Endothelial cell of umbilical vein (primary cell): Measurements from ENCODE around the gene NUP62CL.

Experiments used
- EZH2 ChIP-seq: IDR thresholded peaks from 2 replicates; pipeline ENCODE4 v1.6.1; 2012; ENCODE audit warnings: borderline replicate concordance, low read depth, mild to moderate bottlenecking, moderate library complexity, low read length, inconsistent platforms; ENCODE audit not compliant: severe bottlenecking
- FOS ChIP-seq: IDR thresholded peaks from 2 replicates; pipeline ENCODE4 v1.6.1; 2011; ENCODE audit warnings: mild to moderate bottlenecking, low read length, moderate library complexity, borderline replicate concordance; ENCODE audit not compliant: insufficient read depth
- JUN ChIP-seq: IDR thresholded peaks from 2 replicates; pipeline ENCODE4 v1.6.1; 2011; ENCODE audit warnings: borderline replicate concordance, low read depth; ENCODE audit not compliant: insufficient read length, insufficient read depth
- MAX ChIP-seq: IDR thresholded peaks from 2 replicates; pipeline ENCODE4 v1.6.1; 2011; ENCODE audit not compliant: insufficient read depth, insufficient read length
- POLR2A ChIP-seq: IDR thresholded peaks from 2 replicates; pipeline ENCODE4 v1.6.1; 2012; ENCODE audit warnings: low read depth, mild to moderate bottlenecking, control low read depth, low read length
- POLR2AphosphoS5 ChIP-seq: IDR thresholded peaks from 2 replicates; pipeline ENCODE4 v1.6.1; 2012; ENCODE audit warnings: low read depth, mild to moderate bottlenecking, control low read depth, low read length, moderate library complexity; ENCODE audit not compliant: insufficient read depth
- TF ChIP-seq, protein P1 (sequence below), 2 donors: IDR thresholded peaks; 1 replicate in 1 of 2; 2 replicates in 1 of 2; pipeline ENCODE4 v1.5.1; 2011; ENCODE audit warnings: low read length in 2 of 2, mild to moderate bottlenecking in 2 of 2, moderate library complexity in 2 of 2, control low read depth in 1 of 2, inconsistent platforms in 1 of 2, low read depth in 1 of 2; ENCODE audit not compliant: insufficient read depth in 1 of 2; ENCODE audit errors: extremely low read depth in 1 of 2

- no peak for TF ChIP-seq EZH2
- no peak for TF ChIP-seq POLR2A
- TF ChIP-seq JUN = no peak
- TF ChIP-seq, protein P1, sequence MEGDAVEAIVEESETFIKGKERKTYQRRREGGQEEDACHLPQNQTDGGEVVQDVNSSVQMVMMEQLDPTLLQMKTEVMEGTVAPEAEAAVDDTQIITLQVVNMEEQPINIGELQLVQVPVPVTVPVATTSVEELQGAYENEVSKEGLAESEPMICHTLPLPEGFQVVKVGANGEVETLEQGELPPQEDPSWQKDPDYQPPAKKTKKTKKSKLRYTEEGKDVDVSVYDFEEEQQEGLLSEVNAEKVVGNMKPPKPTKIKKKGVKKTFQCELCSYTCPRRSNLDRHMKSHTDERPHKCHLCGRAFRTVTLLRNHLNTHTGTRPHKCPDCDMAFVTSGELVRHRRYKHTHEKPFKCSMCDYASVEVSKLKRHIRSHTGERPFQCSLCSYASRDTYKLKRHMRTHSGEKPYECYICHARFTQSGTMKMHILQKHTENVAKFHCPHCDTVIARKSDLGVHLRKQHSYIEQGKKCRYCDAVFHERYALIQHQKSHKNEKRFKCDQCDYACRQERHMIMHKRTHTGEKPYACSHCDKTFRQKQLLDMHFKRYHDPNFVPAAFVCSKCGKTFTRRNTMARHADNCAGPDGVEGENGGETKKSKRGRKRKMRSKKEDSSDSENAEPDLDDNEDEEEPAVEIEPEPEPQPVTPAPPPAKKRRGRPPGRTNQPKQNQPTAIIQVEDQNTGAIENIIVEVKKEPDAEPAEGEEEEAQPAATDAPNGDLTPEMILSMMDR (IDR thresholded peaks at IDR 0.05; ENCODE audit: extremely low read depth in 1 of 2, insufficient read depth in 1 of 2, low read depth in 1 of 2, low read length in 2 of 2) = no peak
- TF ChIP-seq POLR2AphosphoS5 = no peak
- TF ChIP-seq MAX = no peak
- TF ChIP-seq FOS = no peak
These were observed 87.0 kb downstream of the NUP62CL start for GRCh38 chrX:107119283-107119682.
